H1 (cell line): ENCODE measurements around the gene HSF2. TPM values are rescaled to one million over a fixed set of nuclear protein-coding genes. Genes with fewer than 3 reads are reported as not detected.

Experiments
- BCL11A ChIP-seq, 2 experiments: IDR thresholded peaks; one replicate each; pipeline ENCODE4 v1.6.1; 2011; ENCODE audit warnings: low read depth in 2 of 2, low read length in 2 of 2, mild to moderate bottlenecking in 2 of 2
- KDM4A ChIP-seq: IDR thresholded peaks from one replicate; pipeline ENCODE4 v1.7.1; 2012; ENCODE audit warnings: low read depth, mild to moderate bottlenecking, moderate library complexity, low read length, inconsistent platforms; ENCODE audit not compliant: severe bottlenecking
- SP2 ChIP-seq: IDR thresholded peaks from 2 replicates; pipeline ENCODE4 v1.6.1; 2012; ENCODE audit warnings: mild to moderate bottlenecking, low read length, inconsistent platforms
- TEAD4 ChIP-seq: IDR thresholded peaks from 2 replicates; pipeline ENCODE4 v1.6.1; 2012; ENCODE audit warnings: low read depth, low read length, inconsistent platforms, mixed read lengths
- polyA plus RNA-seq, 7 experiments: library from polyadenylated mRNA; depleted of rRNA in 3 of 7; stranded (reverse) in 5 of 7; unstranded in 2 of 7; fragments of >200 nt in 5 of 7; fragments of 200-250 nt in 2 of 7; gene quantifications; 1 replicate in 5 of 7; 2 replicates in 1 of 7; 4 replicates in 1 of 7; pipeline versions ENCODE4 v1.2.1 to v1.2.3, GENCODE V29; 2011 to 2013; ENCODE audit warnings: missing spikeins in 2 of 7, mixed read lengths in 2 of 7
- total RNA-seq: library from RNA; stranded (reverse); fragmentation: NEBNext Ultra II Directional; extraction: Animal tissue kit (Norgen Biotek cat#: 25700); gene quantifications from 2 replicates; pipeline ENCODE4 v1.2.1, GENCODE V29; 2021
- TF ChIP-seq, protein P1 (sequence below): fragments of 300-600 bp; sonication (generic); IDR thresholded peaks from 2 replicates; pipeline ENCODE4 v1.7.1; 2012; ENCODE audit warnings: low read length, moderate library complexity, mild to moderate bottlenecking, inconsistent platforms; ENCODE audit not compliant: insufficient replicate concordance
- TF ChIP-seq, protein P2 (sequence below), 3 experiments: IDR thresholded peaks; 1 replicate in 2 of 3; 2 replicates in 1 of 3; pipeline versions ENCODE4 v1.5.1 to v1.6.1; 2011; ENCODE audit warnings: low read length in 3 of 3, mild to moderate bottlenecking in 3 of 3, inconsistent platforms in 2 of 3, low read depth in 1 of 3, moderate library complexity in 1 of 3; ENCODE audit not compliant: insufficient read depth in 1 of 3; ENCODE audit errors: control extremely low read depth in 1 of 3

Gene HSF2
- total and polyA plus RNA-seq, 2 of the 8 experiments (the other 6 are each of a cell fraction or from before 2014, with no cell fraction given), result 16.3 to 18.3 TPM

DNA sequence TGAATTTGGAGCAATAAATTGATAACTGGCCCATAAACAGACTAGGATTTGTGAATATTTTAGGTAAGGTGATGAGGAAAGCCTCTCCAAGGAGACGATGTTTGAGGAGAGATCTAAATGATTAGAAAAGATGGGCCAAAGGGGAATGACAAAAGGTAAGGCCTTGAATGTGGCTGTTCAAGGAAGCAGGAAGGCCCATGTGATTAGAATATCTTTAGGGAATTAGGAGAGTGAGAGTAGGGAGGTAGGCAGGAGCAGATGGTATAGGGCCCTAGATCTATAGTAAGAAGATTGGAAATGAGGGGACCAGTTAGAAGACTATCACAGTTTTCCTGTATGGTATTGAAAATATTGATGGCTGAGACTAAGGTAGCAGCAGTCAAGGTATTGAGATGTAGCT is 6.7 kb downstream of the HSF2 start (continued):
- TF ChIP-seq, protein P1, sequence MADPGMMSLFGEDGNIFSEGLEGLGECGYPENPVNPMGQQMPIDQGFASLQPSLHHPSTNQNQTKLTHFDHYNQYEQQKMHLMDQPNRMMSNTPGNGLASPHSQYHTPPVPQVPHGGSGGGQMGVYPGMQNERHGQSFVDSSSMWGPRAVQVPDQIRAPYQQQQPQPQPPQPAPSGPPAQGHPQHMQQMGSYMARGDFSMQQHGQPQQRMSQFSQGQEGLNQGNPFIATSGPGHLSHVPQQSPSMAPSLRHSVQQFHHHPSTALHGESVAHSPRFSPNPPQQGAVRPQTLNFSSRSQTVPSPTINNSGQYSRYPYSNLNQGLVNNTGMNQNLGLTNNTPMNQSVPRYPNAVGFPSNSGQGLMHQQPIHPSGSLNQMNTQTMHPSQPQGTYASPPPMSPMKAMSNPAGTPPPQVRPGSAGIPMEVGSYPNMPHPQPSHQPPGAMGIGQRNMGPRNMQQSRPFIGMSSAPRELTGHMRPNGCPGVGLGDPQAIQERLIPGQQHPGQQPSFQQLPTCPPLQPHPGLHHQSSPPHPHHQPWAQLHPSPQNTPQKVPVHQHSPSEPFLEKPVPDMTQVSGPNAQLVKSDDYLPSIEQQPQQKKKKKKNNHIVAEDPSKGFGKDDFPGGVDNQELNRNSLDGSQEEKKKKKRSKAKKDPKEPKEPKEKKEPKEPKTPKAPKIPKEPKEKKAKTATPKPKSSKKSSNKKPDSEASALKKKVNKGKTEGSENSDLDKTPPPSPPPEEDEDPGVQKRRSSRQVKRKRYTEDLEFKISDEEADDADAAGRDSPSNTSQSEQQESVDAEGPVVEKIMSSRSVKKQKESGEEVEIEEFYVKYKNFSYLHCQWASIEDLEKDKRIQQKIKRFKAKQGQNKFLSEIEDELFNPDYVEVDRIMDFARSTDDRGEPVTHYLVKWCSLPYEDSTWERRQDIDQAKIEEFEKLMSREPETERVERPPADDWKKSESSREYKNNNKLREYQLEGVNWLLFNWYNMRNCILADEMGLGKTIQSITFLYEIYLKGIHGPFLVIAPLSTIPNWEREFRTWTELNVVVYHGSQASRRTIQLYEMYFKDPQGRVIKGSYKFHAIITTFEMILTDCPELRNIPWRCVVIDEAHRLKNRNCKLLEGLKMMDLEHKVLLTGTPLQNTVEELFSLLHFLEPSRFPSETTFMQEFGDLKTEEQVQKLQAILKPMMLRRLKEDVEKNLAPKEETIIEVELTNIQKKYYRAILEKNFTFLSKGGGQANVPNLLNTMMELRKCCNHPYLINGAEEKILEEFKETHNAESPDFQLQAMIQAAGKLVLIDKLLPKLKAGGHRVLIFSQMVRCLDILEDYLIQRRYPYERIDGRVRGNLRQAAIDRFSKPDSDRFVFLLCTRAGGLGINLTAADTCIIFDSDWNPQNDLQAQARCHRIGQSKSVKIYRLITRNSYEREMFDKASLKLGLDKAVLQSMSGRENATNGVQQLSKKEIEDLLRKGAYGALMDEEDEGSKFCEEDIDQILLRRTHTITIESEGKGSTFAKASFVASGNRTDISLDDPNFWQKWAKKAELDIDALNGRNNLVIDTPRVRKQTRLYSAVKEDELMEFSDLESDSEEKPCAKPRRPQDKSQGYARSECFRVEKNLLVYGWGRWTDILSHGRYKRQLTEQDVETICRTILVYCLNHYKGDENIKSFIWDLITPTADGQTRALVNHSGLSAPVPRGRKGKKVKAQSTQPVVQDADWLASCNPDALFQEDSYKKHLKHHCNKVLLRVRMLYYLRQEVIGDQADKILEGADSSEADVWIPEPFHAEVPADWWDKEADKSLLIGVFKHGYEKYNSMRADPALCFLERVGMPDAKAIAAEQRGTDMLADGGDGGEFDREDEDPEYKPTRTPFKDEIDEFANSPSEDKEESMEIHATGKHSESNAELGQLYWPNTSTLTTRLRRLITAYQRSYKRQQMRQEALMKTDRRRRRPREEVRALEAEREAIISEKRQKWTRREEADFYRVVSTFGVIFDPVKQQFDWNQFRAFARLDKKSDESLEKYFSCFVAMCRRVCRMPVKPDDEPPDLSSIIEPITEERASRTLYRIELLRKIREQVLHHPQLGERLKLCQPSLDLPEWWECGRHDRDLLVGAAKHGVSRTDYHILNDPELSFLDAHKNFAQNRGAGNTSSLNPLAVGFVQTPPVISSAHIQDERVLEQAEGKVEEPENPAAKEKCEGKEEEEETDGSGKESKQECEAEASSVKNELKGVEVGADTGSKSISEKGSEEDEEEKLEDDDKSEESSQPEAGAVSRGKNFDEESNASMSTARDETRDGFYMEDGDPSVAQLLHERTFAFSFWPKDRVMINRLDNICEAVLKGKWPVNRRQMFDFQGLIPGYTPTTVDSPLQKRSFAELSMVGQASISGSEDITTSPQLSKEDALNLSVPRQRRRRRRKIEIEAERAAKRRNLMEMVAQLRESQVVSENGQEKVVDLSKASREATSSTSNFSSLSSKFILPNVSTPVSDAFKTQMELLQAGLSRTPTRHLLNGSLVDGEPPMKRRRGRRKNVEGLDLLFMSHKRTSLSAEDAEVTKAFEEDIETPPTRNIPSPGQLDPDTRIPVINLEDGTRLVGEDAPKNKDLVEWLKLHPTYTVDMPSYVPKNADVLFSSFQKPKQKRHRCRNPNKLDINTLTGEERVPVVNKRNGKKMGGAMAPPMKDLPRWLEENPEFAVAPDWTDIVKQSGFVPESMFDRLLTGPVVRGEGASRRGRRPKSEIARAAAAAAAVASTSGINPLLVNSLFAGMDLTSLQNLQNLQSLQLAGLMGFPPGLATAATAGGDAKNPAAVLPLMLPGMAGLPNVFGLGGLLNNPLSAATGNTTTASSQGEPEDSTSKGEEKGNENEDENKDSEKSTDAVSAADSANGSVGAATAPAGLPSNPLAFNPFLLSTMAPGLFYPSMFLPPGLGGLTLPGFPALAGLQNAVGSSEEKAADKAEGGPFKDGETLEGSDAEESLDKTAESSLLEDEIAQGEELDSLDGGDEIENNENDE, result no peak
- TF ChIP-seq TEAD4 (no peak), BCL11A (IDR thresholded peaks at IDR 0.05; ENCODE audit: low read depth in 2 of 2, low read length in 2 of 2) (no peak), SP2 (no peak), KDM4A (no peak)
- TF ChIP-seq, protein P2, sequence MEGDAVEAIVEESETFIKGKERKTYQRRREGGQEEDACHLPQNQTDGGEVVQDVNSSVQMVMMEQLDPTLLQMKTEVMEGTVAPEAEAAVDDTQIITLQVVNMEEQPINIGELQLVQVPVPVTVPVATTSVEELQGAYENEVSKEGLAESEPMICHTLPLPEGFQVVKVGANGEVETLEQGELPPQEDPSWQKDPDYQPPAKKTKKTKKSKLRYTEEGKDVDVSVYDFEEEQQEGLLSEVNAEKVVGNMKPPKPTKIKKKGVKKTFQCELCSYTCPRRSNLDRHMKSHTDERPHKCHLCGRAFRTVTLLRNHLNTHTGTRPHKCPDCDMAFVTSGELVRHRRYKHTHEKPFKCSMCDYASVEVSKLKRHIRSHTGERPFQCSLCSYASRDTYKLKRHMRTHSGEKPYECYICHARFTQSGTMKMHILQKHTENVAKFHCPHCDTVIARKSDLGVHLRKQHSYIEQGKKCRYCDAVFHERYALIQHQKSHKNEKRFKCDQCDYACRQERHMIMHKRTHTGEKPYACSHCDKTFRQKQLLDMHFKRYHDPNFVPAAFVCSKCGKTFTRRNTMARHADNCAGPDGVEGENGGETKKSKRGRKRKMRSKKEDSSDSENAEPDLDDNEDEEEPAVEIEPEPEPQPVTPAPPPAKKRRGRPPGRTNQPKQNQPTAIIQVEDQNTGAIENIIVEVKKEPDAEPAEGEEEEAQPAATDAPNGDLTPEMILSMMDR (IDR thresholded peaks at IDR 0.05; ENCODE audit: control extremely low read depth in 1 of 3, insufficient read depth in 1 of 3, low read depth in 1 of 3, low read length in 3 of 3), result no peak
